ENCODE measurements around the gene ITPRIP.

DNA sequence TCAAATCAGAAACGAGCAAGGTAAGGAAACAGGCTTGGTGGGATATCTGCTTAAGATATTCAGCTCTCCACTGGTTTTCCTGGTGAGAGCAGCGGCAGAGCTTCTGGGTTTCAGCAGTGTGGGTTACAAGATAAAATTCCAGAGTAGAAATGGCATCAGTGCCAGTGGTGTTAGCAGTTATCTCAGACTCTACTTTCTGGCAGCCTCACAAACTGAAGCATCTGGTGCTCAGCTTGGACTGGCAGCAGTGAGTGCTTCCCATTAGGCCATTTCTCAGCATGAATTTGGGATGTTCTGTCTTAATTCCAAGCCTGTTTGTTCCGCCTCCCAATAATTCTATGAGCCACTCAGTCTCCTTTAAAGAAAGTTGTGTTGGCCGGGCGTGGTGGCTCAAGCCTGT is 76.2 kb downstream of the ITPRIP start:
- TF ChIP-seq TCF7L2 (IDR thresholded peaks at IDR 0.05; ENCODE audit: borderline replicate concordance, low read depth, low read length) (no peak), ZNF311 (tag by site-specific recombination; IDR thresholded peaks at IDR 0.05; ENCODE audit: borderline replicate concordance) (no peak), CTCF (tag by site-specific recombination; IDR thresholded peaks at IDR 0.05) (no peak), ZXDB (tag by site-specific recombination; IDR thresholded peaks at IDR 0.05) (no peak), ZNF184 (tag by site-specific recombination; IDR thresholded peaks at IDR 0.05) (no peak), ZNF10 (tag by site-specific recombination; IDR thresholded peaks at IDR 0.05) (no peak), YY1 (tag by site-specific recombination; IDR thresholded peaks at IDR 0.05) (no peak), ZBTB21 (tag by site-specific recombination; IDR thresholded peaks at IDR 0.05) (no peak), ZNF140 (tag by site-specific recombination; IDR thresholded peaks at IDR 0.05) (no peak), SCRT1 (tag by site-specific recombination; IDR thresholded peaks at IDR 0.05; ENCODE audit: borderline replicate concordance) (no peak), KLF7 (tag by site-specific recombination; IDR thresholded peaks at IDR 0.05; ENCODE audit: borderline replicate concordance) (no peak)
- TF ChIP-seq, protein P1, sequence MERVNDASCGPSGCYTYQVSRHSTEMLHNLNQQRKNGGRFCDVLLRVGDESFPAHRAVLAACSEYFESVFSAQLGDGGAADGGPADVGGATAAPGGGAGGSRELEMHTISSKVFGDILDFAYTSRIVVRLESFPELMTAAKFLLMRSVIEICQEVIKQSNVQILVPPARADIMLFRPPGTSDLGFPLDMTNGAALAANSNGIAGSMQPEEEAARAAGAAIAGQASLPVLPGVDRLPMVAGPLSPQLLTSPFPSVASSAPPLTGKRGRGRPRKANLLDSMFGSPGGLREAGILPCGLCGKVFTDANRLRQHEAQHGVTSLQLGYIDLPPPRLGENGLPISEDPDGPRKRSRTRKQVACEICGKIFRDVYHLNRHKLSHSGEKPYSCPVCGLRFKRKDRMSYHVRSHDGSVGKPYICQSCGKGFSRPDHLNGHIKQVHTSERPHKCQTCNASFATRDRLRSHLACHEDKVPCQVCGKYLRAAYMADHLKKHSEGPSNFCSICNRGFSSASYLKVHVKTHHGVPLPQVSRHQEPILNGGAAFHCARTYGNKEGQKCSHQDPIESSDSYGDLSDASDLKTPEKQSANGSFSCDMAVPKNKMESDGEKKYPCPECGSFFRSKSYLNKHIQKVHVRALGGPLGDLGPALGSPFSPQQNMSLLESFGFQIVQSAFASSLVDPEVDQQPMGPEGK (tag by site-specific recombination; IDR thresholded peaks at IDR 0.05): no peak
- TF ChIP-seq, protein P2, sequence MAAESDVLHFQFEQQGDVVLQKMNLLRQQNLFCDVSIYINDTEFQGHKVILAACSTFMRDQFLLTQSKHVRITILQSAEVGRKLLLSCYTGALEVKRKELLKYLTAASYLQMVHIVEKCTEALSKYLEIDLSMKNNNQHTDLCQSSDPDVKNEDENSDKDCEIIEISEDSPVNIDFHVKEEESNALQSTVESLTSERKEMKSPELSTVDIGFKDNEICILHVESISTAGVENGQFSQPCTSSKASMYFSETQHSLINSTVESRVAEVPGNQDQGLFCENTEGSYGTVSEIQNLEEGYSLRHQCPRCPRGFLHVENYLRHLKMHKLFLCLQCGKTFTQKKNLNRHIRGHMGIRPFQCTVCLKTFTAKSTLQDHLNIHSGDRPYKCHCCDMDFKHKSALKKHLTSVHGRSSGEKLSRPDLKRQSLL (tag by site-specific recombination; IDR thresholded peaks at IDR 0.05): no peak
- TF ChIP-seq, protein P3, sequence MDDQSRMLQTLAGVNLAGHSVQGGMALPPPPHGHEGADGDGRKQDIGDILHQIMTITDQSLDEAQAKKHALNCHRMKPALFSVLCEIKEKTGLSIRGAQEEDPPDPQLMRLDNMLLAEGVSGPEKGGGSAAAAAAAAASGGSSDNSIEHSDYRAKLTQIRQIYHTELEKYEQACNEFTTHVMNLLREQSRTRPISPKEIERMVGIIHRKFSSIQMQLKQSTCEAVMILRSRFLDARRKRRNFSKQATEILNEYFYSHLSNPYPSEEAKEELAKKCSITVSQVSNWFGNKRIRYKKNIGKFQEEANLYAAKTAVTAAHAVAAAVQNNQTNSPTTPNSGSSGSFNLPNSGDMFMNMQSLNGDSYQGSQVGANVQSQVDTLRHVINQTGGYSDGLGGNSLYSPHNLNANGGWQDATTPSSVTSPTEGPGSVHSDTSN (CRISPR knock-in tag; IDR thresholded peaks at IDR 0.05): no peak
